PFSK-1 (cell line): ENCODE measurements around the gene SOX12.

Source experiments
- FOXP2 ChIP-seq: optimal IDR thresholded peaks from 2 replicates; pipeline ENCODE3; 2011; ENCODE audit warnings: borderline replicate concordance, control low read depth, inconsistent platforms; ENCODE audit not compliant: insufficient read depth; ENCODE audit errors: extremely low read length, extremely low read depth
- POLR2AphosphoS5 ChIP-seq: IDR thresholded peaks from 2 replicates; pipeline ENCODE4 v1.6.1; 2012; ENCODE audit warnings: low read depth, mild to moderate bottlenecking, control low read depth, low read length, moderate library complexity
- REST ChIP-seq, 2 experiments: IDR thresholded peaks; 2 replicates each; pipeline versions ENCODE4 v1.6.1 to v1.8.0; 2011 to 2012; ENCODE audit warnings: low read depth in 2 of 2, low read length in 2 of 2, control low read depth in 1 of 2, inconsistent platforms in 1 of 2, mild to moderate bottlenecking in 1 of 2, moderate library complexity in 1 of 2; ENCODE audit not compliant: insufficient read depth in 1 of 2
- SIN3A ChIP-seq: IDR thresholded peaks from 2 replicates; pipeline ENCODE4 v1.6.1; 2012; ENCODE audit warnings: mild to moderate bottlenecking, low read length, moderate library complexity, borderline replicate concordance; ENCODE audit not compliant: insufficient read depth
- TAF1 ChIP-seq: IDR thresholded peaks from 2 replicates; pipeline ENCODE4 v1.6.1; 2012; ENCODE audit warnings: low read length, control low read depth, borderline replicate concordance; ENCODE audit not compliant: insufficient read depth

The SOX12 gene

GRCh38 chr20:289693-290083, 35.7 kb upstream of the SOX12 start:
- TF ChIP-seq TAF1 = no peak
- TF ChIP-seq POLR2AphosphoS5 = no peak
- no peak for TF ChIP-seq FOXP2
- TF ChIP-seq SIN3A = no peak
- TF ChIP-seq REST (IDR thresholded peaks at IDR 0.05; ENCODE audit: insufficient read depth in 1 of 2, low read depth in 2 of 2, low read length in 2 of 2) = no peak

- TF ChIP-seq REST (IDR thresholded peaks at IDR 0.05; ENCODE audit: insufficient read depth in 1 of 2, low read depth in 2 of 2, low read length in 2 of 2) = 0 out of 4 replicates have a peak, but pooled peaks of 1 of the 2 experiments have one; percentile 19
- no peak for TF ChIP-seq FOXP2
- TF ChIP-seq SIN3A = peak; percentile 96; the same call in 1 of the 2 replicates
- TF ChIP-seq POLR2AphosphoS5 = peak; percentile 58; the same call in 1 of the 2 replicates
- TF ChIP-seq TAF1 = peak; percentile 57; the same call in 1 of the 2 replicates
These were observed 35.1 kb upstream of the SOX12 start, which contains the start of gene C20orf96 for GRCh38 chr20:290084-290831. Gene C20orf96 (minus strand): TSS chr20:290750. CDS start chr20:290610, 140 bp downstream.

GRCh38 chr20:294602-295001, 30.8 kb upstream of the SOX12 start:
- TF ChIP-seq FOXP2 = no peak
- no peak for TF ChIP-seq POLR2AphosphoS5
- no peak for TF ChIP-seq TAF1
- no peak for TF ChIP-seq SIN3A
- TF ChIP-seq REST (IDR thresholded peaks at IDR 0.05; ENCODE audit: insufficient read depth in 1 of 2, low read depth in 2 of 2, low read length in 2 of 2) = no peak

- no peak for TF ChIP-seq TAF1
- no peak for TF ChIP-seq SIN3A
- no peak for TF ChIP-seq POLR2AphosphoS5
- TF ChIP-seq FOXP2 = no peak
- no peak for TF ChIP-seq REST (IDR thresholded peaks at IDR 0.05; ENCODE audit: insufficient read depth in 1 of 2, low read depth in 2 of 2, low read length in 2 of 2)
These were observed 29.5 kb upstream of the SOX12 start for GRCh38 chr20:295804-296203.
